HG03095 (cell line): Measurements from ENCODE around the gene FUT8.
"Not testable (repeated sequence)": the region's sequence is repeated elsewhere in the genome, so short reads cannot be mapped to it uniquely, and the experiment has no call there.

Source experiments
- ATAC-seq: cut with Tn5 transposase; IDR thresholded peaks from one replicate; pipeline ENCODE4 v1.9.1; 2021; ENCODE audit warnings: moderate library complexity; ENCODE audit not compliant: unreplicated experiment

The FUT8 gene

DNA sequence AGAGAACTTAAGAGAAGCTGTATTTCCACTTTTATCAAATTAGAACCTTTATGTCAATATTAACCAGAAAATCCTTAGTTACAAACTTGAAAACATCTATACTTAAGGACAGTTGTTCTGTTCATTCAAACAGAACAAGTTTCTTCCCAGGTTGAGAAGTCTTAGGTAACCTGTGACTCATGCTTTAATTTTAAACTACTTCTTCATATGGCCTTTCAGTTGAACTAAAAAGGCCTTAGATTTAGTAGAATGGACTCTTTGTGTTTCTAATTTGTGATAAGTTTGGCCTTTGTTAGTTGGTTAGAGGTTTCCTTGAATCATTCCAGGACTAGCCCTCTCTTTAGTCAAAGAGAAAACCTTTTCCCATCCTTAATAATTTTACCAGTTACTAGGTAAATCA lies 274.2 kb downstream of the FUT8 start:
- ATAC-seq: no peak

DNA sequence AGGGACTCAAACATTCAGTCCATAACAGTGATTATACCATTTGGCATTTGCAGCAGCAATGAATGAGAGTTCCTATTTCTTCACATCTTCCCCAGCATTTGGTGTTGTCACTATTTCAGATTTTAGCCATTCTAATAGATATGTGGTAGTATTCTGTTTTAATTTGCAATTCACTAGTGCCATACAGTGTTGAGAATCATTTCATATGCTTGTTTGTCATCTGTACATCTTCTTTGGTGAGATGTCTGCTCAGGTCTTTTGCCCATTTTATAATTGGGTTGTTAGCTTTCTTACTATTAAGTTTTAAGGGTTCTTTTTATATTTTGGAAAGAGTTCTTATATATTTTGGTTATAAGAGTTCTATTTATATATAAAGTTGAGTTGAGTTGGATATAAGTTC lies 276.5 kb downstream of the FUT8 start:
- no peak for ATAC-seq

GRCh38 chr14:65692566-65692965 lies 280.0 kb downstream of the FUT8 start:
- not testable (repeated sequence) for ATAC-seq

- no peak for ATAC-seq
Observed at GRCh38 chr14:65696801-65697200, 284.3 kb downstream of the FUT8 start.

GRCh38 chr14:65703521-65703920 lies 291.0 kb downstream of the FUT8 start:
- no peak for ATAC-seq

DNA sequence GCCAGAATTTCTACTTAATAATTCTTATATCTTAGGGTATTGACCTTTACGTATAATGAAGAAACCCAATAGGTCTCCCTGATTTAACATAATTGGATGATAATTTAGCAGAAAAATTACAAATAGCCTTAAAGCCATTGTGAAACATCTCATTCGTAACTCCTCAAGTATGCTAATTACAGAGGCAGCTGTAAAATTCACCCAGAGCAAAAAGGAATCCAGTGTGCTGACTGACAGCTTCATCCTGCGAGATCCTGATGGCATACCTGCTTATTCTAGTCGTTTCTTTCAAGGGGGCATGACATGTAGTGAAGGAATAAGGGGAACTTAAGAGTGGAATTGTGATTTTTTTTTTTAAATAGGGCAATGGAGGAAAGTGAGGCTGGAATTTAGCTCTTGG lies 291.5 kb downstream of the FUT8 start:
- no peak for ATAC-seq

DNA sequence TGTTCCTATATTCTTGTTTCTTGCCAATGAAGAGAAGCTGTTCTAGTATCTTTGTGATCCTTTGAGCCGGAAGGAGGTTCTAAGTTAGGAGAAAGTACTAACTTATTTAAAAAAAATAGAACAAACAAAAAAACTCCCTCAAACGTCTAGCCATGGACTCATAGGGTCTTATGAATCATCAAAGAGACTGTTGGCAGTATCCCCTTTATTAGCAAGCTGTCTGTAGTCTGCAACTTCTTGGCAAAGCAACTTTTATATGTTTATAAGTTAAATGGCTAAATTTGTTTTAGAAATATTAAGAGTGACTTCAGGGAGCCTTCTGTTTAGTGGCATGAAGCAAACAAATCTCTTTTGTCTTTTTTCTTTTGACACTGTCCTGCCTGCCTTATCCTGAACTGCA lies 291.9 kb downstream of the FUT8 start:
- ATAC-seq: no peak

GRCh38 chr14:65704850-65705249 lies 292.3 kb downstream of the FUT8 start:
- no peak for ATAC-seq

DNA sequence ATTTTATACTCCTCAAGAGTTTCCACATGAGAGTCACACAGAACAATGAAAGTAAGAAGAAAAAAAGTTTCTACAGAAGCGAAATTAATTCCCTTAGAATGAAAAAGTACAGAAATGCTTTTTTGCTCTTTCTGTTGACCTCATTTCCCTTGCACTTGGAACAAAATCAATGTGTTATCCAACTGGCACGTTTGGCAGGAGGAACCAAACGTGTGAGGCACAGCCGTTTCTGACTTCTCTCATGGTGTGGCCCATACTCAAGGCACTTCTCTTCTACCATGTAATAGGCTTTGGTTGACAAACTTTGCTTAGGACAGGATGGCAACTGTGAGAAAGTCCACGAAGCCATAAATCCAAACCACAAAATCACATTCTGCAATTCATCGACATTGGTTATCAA lies 297.0 kb downstream of the FUT8 start:
- ATAC-seq: no peak

GRCh38 chr14:65716813-65717212 lies 304.3 kb downstream of the FUT8 start:
- not testable (repeated sequence) for ATAC-seq

DNA sequence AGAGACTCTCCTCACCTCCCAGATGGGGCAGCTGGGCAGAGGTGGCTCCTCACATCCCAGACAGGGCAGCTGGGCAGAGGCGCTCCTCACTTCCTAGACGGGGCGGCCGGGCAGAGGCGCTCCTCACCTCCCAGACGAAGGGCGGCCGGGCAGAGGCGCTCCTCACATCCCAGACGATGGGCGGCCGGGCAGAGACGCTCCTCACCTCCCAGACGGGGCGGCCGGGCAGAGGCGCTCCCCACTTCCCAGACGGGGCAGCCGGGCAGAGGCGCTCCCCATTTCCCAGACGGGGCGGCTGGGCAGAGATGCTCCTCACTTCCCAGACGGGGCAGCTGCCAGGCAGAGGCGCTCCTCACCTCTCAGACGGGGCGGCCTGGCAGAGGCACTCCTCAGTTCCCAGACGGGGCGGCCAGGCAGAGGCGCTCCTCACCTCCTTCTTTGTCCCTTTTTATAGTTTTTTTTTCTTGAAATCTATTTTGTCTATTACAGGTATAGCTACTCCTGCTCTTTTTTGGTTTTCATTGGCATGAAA lies 304.9 kb downstream of the FUT8 start:
- not testable (repeated sequence) for ATAC-seq

DNA sequence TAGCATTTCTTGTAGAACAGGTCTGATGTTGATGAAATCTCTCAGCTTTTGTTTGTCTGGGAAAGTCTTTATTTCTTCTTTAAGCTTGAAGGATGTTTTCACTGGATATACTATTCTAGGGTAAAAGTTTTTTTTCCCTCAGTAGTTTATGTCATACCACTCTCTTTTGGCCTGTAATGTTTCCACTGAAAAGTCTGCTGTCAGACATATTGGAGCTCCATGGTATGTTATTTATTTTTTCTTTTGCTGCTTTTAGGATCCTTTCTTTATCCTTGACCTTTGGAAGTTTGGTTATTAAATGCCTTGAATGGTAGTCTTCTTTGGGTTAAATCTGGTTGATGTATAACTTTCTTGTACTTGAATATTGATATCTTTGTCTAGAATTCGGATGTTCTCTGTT lies 306.1 kb downstream of the FUT8 start:
- no peak for ATAC-seq

DNA sequence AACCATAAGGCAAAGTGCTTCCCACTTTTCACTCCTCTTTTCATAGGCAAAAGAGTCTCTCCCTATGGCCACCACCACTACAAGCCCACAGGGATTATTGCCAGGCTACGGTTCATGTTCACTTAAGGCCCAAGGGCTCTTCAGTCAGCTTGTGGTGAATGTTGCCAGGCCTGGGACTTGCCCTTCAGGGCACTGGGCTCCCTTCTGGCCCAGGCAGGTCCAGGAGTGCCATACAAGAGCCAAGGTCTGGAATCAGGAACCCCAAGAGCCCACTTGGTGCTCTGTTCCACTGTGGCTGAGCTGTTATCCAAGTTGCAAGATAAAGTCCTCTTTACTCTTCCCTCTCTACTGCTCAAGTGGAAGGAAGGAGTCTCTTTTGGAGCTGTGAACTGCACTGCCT lies 307.6 kb downstream of the FUT8 start:
- no peak for ATAC-seq

DNA sequence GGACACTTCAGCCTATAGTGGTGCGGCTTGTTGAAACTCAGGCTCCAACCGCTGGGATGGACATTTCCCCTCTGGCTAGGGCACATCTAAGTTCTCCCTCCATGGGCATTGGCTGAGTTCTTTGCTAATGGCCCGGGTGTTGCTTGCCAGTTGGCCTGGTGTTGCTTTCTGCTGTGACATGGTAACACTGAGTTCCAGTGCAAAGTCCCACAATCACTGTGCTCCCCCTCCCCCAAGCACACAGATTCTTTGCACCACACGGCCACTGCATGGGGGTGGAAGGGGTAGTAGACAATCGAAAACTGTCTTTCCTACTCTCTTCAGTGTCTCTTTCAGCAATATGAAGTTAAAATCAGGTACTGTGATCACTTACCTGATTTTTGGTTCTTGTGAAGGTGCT lies 308.2 kb downstream of the FUT8 start:
- ATAC-seq: no peak

DNA sequence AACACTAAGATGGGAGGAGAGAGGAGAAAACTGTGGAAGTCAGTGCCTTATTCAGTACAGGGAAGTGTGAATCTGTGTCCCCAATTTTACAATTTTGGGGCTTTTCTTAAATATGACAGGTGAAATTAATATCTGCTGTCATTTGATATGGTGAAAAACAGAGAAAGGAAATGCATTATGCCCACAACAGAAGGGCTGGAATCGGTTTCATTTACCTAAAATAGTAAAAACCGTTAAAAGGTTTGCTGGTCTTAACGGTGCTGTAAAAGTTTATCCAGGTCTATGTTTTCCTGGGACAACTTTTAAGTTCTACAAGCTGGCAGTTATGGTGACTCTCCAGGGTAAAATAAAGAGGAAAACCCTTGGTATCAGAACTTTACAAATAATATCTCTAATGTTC lies 310.8 kb downstream of the FUT8 start:
- ATAC-seq: no peak

GRCh38 chr14:65728604-65729003 lies 316.1 kb downstream of the FUT8 start:
- no peak for ATAC-seq

DNA sequence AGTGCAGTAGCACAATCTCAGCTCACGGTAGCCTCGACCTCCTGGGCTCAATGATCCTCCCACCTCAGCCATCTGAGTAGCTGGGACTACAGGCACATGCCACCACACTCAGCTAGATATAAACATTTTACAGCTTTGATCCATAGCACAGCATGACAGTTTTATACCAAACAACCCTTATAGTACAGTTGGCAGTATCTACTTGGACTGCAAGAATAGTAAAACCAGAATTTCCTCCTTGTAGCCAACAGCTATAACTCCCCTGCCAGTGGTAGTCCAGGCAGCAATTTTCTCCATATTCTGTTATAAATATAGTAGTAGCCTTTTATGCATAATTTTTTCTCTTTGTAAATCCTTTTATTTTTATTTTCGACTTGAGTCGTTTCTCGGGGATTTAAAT lies 317.0 kb downstream of the FUT8 start:
- ATAC-seq: no peak

DNA sequence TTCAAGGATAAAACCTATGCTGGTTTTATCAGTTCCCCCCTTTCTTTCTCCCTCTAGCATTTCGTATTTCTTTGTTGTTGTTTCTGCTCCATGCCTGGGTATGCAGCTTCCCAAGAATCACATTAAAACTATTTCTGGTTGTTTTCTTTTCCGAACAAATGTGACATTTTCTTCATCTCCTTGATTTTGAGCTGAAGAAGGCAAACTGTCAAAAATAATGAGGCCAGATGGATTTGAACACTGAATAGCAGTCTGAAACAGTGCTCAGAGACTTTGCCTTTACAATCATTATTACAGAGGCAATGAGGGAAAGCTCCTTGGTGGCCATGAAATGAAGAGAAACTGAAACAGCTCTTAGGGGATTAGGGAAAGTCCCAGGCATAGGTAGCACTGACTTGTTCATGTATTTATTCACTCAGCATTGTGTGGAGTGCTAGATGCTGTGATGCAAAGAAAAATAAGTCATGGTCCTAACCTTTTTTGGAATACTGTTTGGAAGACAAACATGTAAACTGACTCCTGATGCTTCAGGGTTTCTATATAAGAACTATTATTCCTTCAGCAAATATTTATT lies 319.5 kb downstream of the FUT8 start:
- ATAC-seq: peak; percentile 95

DNA sequence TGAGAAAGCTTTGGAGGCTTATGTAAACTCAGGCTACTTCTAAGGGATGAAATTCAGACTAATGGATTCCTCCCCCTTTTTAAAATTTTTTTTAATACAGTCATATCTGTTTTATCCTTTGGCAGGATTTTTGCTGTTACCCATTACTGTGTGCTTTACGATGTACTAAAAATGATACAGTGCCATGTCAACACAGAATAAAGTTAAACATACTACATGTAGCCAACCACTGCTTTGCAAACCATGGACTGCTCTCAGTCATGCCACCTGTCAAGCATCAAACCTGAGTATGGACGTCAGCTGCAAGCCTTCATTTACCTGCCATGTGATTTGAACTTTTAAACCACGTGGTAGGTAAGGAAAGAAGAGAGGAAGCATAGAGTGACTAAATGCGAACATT lies 325.8 kb downstream of the FUT8 start:
- ATAC-seq: no peak

DNA sequence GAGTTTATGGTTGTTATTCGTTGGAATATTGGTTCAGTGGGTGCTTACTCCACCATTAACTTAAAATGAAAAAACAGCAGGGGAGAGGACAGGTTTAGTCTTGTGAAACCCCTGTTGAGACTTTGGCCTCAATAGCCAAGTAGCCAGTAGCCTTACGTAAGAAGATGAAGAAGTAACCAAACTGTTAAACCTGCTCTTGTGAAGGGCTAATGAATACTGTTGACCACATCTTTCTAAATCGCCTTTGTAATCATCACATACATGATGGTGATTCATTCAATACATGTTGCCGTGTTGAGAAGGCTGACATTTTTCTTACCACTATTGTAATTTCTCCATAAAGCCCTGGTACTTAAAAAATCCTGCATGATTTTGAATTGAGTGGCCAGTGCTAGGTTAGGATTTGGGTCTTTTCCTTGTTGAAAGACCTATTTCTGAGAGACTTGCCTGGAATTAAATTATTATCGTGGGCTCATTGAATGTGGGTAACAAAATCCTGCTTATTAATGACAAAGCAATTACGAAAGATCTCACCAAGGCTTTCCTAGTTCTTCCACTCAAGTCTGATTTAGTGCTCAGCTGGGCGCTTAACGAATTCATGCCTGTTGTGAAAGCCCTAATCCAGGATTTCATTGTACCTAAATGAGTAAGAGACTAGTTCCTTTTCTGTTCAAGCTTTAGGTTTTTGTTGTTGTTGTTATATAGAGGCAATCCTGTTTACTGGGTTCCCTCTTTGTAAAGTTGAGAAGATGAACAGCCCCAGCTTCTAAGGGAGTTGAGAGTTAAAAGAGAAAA lies 333.1 kb downstream of the FUT8 start:
- no peak for ATAC-seq

GRCh38 chr14:65748796-65749195 lies 336.3 kb downstream of the FUT8 start:
- ATAC-seq: no peak

- no peak for ATAC-seq
Observed at GRCh38 chr14:65749287-65749686, 336.8 kb downstream of the FUT8 start.

GRCh38 chr14:65750906-65751305 lies 338.4 kb downstream of the FUT8 start:
- ATAC-seq: no peak
